CD4-positive, CD25-positive, alpha-beta regulatory T cell (primary cell): Measurements from ENCODE around the gene FAM20C. TPM values are rescaled to one million over a fixed set of nuclear protein-coding genes. Genes with fewer than 3 reads are reported as not detected.
A peak's percentile ranks its signal among the peaks of the same experiment; 100 is the strongest.

ENCODE experiments used
- ATAC-seq, 2 donors: fragments of 150-1000 bp; cut with Tn5 transposase; one replicate each; pipeline ENCODE4 v1.10.0; 2021; ENCODE audit warnings: low read depth in 2 of 2, moderate number of reproducible peaks in 2 of 2, moderate library complexity in 1 of 2
- DNase-seq, 3 donors: peaks; one replicate each; pipeline versions ENCODE4 v3.0.0 to v3.0.0-alpha.2; 2012 to 2022; ENCODE audit warnings: mixed read lengths in 1 of 3
- H3K27ac ChIP-seq: one replicate; pipeline ENCODE4 v1.7.0; 2013; ENCODE audit warnings: mild to moderate bottlenecking, low read length; ENCODE audit not compliant: insufficient read depth, poor library complexity, severe bottlenecking
- H3K27me3 ChIP-seq: one replicate; pipeline ENCODE4 v1.7.0; 2013; ENCODE audit warnings: low read length; ENCODE audit not compliant: control insufficient read depth, insufficient read depth
- H3K36me3 ChIP-seq: one replicate; pipeline ENCODE4 v1.7.0; 2013; ENCODE audit warnings: mild to moderate bottlenecking, low read length, moderate library complexity; ENCODE audit not compliant: control insufficient read depth, insufficient read depth
- H3K4me1 ChIP-seq: 2 replicates; pipeline ENCODE4 v1.7.0; 2013; ENCODE audit warnings: mild to moderate bottlenecking, low read length; ENCODE audit not compliant: insufficient read depth, control insufficient read depth, poor library complexity, severe bottlenecking
- H3K4me3 ChIP-seq: one replicate; pipeline ENCODE4 v1.7.0; 2013; ENCODE audit warnings: low read depth, mild to moderate bottlenecking, low read length, moderate library complexity
- H3K9me3 ChIP-seq, 2 experiments: 1 replicate in 1 of 2; 2 replicates in 1 of 2; pipeline ENCODE4 v1.7.0; 2013; ENCODE audit warnings: low read length in 2 of 2, mild to moderate bottlenecking in 1 of 2, moderate library complexity in 1 of 2; ENCODE audit not compliant: control insufficient read depth in 2 of 2
- H3K27ac Mint-ChIP-seq, 3 donors: one replicate each; pipeline ENCODE4 v1.8.0; 2020 to 2022; ENCODE audit warnings: mild to moderate bottlenecking in 3 of 3, mixed read lengths in 3 of 3, moderate library complexity in 2 of 3
- H3K27me3 Mint-ChIP-seq: one replicate; pipeline ENCODE4 v1.8.0; 2022; ENCODE audit warnings: mild to moderate bottlenecking, mixed read lengths
- H3K36me3 Mint-ChIP-seq: one replicate; pipeline ENCODE4 v1.8.0; 2020; ENCODE audit warnings: mixed read lengths
- H3K4me1 Mint-ChIP-seq, 4 donors: one replicate each; pipeline ENCODE4 v1.8.0; 2020 to 2022; ENCODE audit warnings: mixed read lengths in 4 of 4, mild to moderate bottlenecking in 1 of 4
- H3K4me3 Mint-ChIP-seq, 4 donors: one replicate each; pipeline ENCODE4 v1.8.0; 2020 to 2022; ENCODE audit warnings: mild to moderate bottlenecking in 4 of 4, mixed read lengths in 4 of 4, moderate library complexity in 3 of 4
- H3K9me3 Mint-ChIP-seq, 7 donors: one replicate each; pipeline ENCODE4 v1.8.0; 2020 to 2022; ENCODE audit warnings: mixed read lengths in 7 of 7, mild to moderate bottlenecking in 3 of 7, moderate library complexity in 2 of 7
- polyA plus RNA-seq, 4 donors: library from polyadenylated mRNA; unstranded; fragments of 300-500 nt; fragmentation: Illumina TruSeq; gene quantifications; one replicate each; pipeline ENCODE4 v1.2.3, GENCODE V29; 2021
- total RNA-seq: library from RNA; stranded (reverse); gene quantifications from one replicate; pipeline ENCODE4 v1.2.3, GENCODE V29; 2022

Gene FAM20C
- total and polyA plus RNA-seq, 5 donors from 2014 or later = not detected

DNA sequence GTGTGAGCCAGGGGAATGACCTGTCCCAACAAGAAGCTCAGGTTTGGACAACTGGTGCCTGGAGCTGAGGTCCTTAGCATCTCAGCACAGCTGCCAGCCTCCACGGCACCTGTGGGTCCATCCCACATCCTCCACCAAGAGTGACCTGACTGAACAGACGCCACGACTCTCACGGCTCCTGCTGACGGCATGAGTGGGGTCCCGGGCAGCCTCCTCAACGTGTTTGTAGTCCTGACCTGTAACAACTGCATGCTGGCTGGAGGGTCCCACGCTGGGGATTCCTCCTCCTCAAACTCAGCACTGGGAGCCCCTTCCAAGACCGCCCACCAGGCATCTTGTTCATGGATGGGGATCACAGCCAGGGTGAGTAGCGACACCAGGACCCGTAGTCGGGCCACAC is 36.2 kb downstream of the FAM20C start:
- H3K36me3 Mint-ChIP-seq = no peaks in the 10 kb centered on the region
- DNase-seq (no peak), ATAC-seq (no peak)
- H3K9me3 Mint-ChIP-seq = no peaks in the 10 kb centered on the region
- no peak overlapping the region for H3K4me3 ChIP-seq
- no peaks in the 10 kb centered on the region for H3K9me3 ChIP-seq
- H3K4me1 ChIP-seq = no peaks in the 10 kb centered on the region
- H3K36me3 ChIP-seq = no peaks in the 10 kb centered on the region
- H3K27ac ChIP-seq = no peak overlapping the region
- H3K4me3 Mint-ChIP-seq = no peak overlapping the region
- no peak overlapping the region for H3K27ac Mint-ChIP-seq
- no peaks in the 10 kb centered on the region for H3K27me3 Mint-ChIP-seq
- H3K4me1 Mint-ChIP-seq = no peaks in the 10 kb centered on the region
- H3K27me3 ChIP-seq = no peaks in the 10 kb centered on the region

DNA sequence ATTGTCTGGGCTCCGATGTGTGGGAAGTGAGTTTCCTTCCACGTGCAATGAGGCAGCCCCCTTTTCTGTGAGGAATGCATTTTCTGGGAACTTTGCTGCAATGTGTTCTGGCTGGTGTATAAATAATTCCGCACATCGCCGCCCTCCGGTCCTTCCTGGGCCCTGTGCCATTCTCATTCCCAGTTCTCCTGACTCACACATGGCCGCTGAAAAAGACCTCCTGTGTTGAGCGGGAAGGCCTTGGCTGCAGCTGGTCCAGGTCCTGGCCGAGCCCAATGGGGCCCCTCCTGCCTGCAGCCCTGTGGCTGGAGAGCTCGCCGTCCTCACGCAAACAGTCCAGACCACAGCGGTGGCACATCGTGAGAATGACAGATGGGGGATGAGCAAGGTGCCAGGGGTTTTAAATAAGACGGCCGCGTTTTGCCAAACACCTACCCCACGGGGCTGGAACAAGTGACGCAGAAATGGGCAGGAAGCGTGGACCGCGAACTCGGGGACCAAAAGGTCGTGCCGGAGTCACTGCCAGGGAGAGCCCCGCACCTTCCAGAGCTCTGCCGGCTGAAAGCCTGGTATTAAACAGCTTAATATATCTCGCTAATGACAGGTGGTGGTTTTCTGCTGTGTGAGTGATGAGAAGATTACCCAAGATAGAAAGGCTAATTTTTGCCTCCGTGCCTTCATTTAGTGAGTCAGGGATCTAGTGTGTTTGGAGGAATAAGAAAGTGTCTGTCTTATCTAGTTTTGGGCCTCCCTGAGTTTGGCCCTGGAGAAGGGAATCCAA is 37.0 kb downstream of the FAM20C start:
- H3K4me1 ChIP-seq = no peaks in the 10 kb centered on the region
- no peaks in the 10 kb centered on the region for H3K9me3 ChIP-seq
- Mint-ChIP-seq H3K9me3 (no peaks in the 10 kb centered on the region), H3K4me3 (no peak overlapping the region), H3K4me1 (no peaks in the 10 kb centered on the region), H3K27ac (peak overlapping the region in 1 of 3 donors; percentile 17), H3K27me3 (no peaks in the 10 kb centered on the region), H3K36me3 (no peaks in the 10 kb centered on the region)
- no peaks in the 10 kb centered on the region for H3K27me3 ChIP-seq
- H3K36me3 ChIP-seq = no peaks in the 10 kb centered on the region
- no peak overlapping the region for H3K4me3 ChIP-seq
- no peak overlapping the region for H3K27ac ChIP-seq
- ATAC-seq = no peak
- DNase-seq = no peak

DNA sequence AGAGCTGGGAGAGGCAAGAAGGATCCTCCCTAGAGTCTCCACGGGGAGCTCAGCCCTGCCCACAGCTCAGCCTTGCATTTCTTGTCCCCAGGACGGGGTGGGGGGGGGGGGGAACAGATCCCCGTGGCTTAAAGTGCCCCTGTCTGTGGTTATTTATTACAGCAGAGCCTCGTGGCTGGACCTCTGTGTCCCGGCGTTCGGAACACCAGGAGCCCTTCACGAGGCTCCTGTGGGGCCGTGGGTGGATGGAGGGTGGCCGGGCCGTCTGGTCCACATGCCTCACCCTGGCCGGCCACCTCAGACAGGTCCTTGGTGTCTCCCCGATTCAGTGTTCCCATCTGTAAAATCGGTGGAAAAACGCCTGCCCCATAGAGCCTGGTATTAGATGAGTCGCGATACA is 37.9 kb downstream of the FAM20C start:
- Histone ChIP-seq H3K4me3 (no peak overlapping the region), H3K27me3 (no peaks in the 10 kb centered on the region), H3K27ac (no peak overlapping the region), H3K36me3 (no peaks in the 10 kb centered on the region), H3K4me1 (no peaks in the 10 kb centered on the region), H3K9me3 (no peaks in the 10 kb centered on the region)
- DNase-seq = no peak
- H3K36me3 Mint-ChIP-seq = no peaks in the 10 kb centered on the region
- no peak overlapping the region for H3K4me3 Mint-ChIP-seq
- H3K9me3 Mint-ChIP-seq = no peaks in the 10 kb centered on the region
- ATAC-seq = no peak
- no peaks in the 10 kb centered on the region for H3K4me1 Mint-ChIP-seq
- H3K27me3 Mint-ChIP-seq = no peaks in the 10 kb centered on the region
- H3K27ac Mint-ChIP-seq = no peak overlapping the region

DNA sequence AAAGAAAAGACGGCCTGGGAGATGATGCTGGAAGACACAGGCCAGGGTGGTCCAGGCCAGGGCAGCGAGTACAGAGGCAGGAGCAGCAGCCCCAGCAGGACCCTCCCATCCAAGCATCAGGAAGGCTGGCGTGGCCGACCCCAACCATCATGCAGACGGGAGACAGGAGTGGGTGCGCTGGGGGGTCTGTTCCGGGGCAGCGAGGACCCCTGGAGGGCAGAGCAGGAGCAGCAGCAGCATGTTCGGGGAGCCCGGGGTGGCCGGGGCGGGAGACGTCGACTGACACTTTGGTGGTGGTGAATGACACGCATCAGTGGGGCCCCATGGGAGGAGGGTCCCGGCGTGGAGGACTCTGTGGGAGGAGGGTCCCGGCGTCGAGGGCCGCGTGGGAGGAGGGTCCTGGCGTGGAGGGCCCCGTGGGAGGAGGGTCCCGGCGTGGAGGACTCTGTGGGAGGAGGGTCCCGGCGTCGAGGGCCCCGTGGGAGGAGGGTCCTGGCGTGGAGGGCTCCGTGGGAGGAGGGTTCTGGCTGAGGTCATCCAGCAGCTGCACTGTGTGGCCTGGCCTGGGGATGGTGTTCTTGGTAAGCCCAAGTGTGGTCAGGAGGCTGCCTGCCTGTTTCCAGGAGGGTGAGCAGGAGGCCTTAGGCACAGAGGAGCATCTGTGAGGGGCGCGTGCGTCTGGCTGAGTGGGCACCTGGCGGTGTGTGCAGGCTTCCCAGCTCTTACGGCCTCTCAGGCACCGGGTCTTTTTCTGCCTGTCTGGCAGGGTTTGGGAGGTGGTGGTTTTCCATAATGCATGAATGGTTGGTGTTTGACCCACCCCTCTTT is 38.9 kb downstream of the FAM20C start:
- Mint-ChIP-seq H3K4me3 (no peak overlapping the region), H3K4me1 (no peaks in the 10 kb centered on the region), H3K27ac (no peak overlapping the region), H3K27me3 (no peaks in the 10 kb centered on the region), H3K9me3 (no peaks in the 10 kb centered on the region), H3K36me3 (no peaks in the 10 kb centered on the region)
- Histone ChIP-seq H3K9me3 (no peaks in the 10 kb centered on the region), H3K27me3 (no peaks in the 10 kb centered on the region), H3K27ac (no peak overlapping the region), H3K4me3 (no peak overlapping the region), H3K36me3 (no peaks in the 10 kb centered on the region), H3K4me1 (no peaks in the 10 kb centered on the region)
- ATAC-seq = no peak
- DNase-seq = no peak

DNA sequence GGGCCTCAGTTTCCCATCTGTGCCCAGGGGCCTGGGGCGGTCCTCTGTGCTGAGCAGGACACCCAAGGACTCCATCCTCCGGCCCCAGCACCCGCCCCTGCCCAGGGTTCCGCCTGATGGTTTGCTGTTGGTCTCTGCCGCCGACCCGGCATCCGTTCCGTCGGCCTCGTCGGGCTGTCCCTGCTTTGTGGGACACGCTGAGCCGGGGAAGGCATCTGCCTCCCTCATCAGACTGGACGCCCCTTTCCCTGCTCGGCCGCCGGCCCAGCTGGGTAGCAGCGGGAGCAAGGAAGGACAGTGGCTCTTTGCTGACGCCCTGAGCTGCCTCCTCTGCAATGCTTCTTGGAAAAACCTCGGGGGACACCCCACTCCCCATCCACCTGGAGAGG is 39.5 kb downstream of the FAM20C start:
- Mint-ChIP-seq H3K36me3 (no peaks in the 10 kb centered on the region), H3K4me1 (no peaks in the 10 kb centered on the region), H3K4me3 (no peak overlapping the region), H3K9me3 (no peaks in the 10 kb centered on the region), H3K27me3 (no peaks in the 10 kb centered on the region), H3K27ac (no peak overlapping the region)
- Histone ChIP-seq H3K4me1 (no peaks in the 10 kb centered on the region), H3K27ac (no peak overlapping the region), H3K36me3 (no peaks in the 10 kb centered on the region), H3K9me3 (no peaks in the 10 kb centered on the region), H3K27me3 (no peaks in the 10 kb centered on the region), H3K4me3 (no peak overlapping the region)
- ATAC-seq (no peak), DNase-seq (no peak)

DNA sequence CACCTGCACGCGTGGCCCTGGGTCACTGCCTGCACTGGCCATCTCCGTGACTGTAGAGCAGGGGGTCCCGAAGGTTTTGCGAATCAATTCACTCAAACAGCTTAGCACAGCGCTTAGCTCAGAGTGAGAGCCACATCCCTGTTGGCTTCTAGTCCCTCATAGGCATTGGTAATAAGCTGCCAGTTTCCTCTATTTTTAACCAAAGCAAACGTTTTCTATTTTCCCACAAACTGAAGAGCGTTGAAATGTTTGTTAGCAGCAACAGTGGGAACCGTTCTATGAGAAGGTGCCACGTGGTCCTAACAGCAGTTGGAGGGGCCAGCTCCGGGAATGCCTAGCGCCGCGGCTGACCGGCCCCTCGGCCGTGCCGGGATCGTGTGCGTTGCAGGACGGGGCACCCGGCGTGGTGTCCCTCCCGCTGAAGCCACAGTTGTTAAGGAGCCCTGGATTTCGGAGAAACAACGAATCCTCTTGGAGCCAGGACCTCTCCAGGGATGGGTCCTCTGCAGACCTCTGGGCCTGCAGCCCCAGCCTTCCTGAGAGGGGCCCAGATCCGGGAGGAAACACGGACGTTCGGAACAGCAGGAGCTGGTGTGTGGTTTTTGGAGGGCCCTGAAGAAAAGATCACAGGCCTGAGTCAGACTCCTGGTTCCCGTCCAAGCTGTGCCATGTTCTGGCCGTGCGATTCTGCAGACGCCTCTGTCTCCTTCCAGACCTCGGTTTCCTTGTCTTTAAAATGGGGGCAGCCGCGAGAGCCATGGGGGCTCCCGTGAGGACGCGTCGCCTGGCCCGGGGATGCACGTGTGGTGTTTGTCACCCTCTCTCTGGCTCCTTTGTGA is 40.3 kb downstream of the FAM20C start:
- Mint-ChIP-seq H3K4me3 (no peak overlapping the region), H3K27ac (no peak overlapping the region), H3K9me3 (no peaks in the 10 kb centered on the region), H3K36me3 (no peaks in the 10 kb centered on the region), H3K4me1 (no peaks in the 10 kb centered on the region), H3K27me3 (no peaks in the 10 kb centered on the region)
- H3K36me3 ChIP-seq = no peaks in the 10 kb centered on the region
- H3K27ac ChIP-seq = no peak overlapping the region
- no peaks in the 10 kb centered on the region for H3K4me1 ChIP-seq
- ATAC-seq (no peak), DNase-seq (no peak)
- H3K4me3 ChIP-seq = no peak overlapping the region
- H3K9me3 ChIP-seq = no peaks in the 10 kb centered on the region
- no peaks in the 10 kb centered on the region for H3K27me3 ChIP-seq

DNA sequence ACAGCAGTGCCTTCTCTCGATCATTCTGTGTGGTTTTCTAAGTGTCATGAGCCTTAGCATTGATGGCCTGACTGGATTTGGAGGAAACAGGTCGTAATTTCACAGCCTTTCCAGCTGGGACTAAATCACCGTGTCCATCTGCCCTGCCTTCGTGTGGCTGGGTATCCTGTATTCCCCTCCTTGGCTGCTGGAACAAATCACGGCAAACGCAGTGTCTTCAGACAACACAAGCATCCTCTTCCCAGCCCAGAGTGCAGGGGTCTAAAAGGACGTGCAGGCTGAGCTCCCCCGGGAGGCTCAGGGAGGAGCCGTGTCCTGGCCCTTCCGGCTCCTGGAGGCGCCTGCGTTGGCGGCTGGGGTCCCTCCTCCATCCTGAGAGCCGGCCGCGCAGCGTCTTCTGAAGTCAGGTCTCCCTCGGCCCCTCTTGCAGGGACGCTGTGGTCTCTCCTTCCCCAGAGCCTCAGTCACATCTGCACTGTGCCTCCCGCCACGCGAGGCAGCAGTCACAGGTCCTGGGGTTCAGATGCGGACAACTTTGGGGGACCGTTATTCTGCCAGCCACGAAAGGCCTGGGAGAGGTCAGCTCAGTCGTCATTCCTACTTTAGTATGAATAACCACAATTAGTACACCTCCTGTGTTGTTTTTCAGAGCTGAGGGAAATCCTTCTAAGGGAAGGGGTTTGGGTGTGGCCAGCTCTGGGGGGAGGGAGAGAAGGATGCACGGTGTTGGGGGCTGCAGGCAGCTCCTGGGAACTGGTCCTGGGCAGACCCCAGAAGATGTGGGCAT is 41.1 kb downstream of the FAM20C start:
- Histone ChIP-seq H3K27ac (no peak overlapping the region), H3K36me3 (no peaks in the 10 kb centered on the region), H3K4me1 (no peaks in the 10 kb centered on the region), H3K4me3 (no peak overlapping the region), H3K9me3 (no peaks in the 10 kb centered on the region), H3K27me3 (no peaks in the 10 kb centered on the region)
- ATAC-seq (no peak), DNase-seq (no peak)
- Mint-ChIP-seq H3K36me3 (no peaks in the 10 kb centered on the region), H3K27ac (no peak overlapping the region), H3K4me1 (no peaks in the 10 kb centered on the region), H3K27me3 (no peaks in the 10 kb centered on the region), H3K4me3 (no peak overlapping the region), H3K9me3 (no peaks in the 10 kb centered on the region)
